ENCODE measurements around the gene MORC3.
"Not testable (repeated sequence)": the region's sequence is repeated elsewhere in the genome, so short reads cannot be mapped to it uniquely, and the experiment has no call there.

Gene MORC3

GRCh38 chr21:36386031-36386642, 66.1 kb downstream of the MORC3 start:
- DNase-seq: no peak

DNA sequence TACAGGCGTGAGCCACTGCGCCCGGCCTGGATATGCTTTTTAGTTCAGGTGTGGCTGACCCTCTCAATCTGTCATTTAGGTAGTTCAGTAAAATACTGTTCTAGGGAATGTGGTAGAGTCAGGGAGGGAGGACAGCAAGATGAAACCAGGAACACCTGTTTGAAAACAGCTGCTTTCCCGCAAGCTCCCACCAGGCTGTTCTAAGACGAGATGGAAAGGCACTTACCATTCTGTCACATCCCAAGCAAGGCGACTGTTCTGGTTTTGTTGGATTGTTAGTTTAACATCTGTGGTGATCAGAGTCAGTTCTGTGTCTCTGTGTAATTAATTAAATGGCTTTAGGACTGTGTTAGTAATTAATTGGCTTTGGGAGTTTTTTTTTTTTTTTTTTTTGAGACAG, 68.1 kb downstream of the MORC3 start:
- DNase-seq: no peak

DNA sequence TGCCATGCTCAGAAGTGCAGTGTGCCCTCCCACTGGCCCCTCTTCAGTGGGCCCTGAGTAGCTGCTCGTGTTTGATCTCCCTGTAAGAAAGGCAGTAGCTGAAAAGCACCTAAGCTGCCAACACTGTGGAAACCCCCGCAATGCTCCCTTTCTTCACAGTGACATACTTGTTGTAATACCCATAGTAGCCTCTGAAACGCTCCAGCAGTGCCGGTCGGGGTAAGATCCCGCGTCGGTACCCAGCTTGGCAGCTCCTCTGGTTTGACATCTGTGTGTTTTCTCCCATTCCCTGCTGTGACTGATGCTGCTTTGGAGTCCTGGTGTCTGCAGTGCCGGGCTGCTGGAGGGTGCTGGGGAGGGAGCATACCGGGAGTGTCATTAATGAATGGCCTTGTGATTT, 68.8 kb downstream of the MORC3 start:
- no peak for DNase-seq

- not testable (repeated sequence) for DNase-seq
These were observed 71.7 kb downstream of the MORC3 start for GRCh38 chr21:36391649-36392048.

DNA sequence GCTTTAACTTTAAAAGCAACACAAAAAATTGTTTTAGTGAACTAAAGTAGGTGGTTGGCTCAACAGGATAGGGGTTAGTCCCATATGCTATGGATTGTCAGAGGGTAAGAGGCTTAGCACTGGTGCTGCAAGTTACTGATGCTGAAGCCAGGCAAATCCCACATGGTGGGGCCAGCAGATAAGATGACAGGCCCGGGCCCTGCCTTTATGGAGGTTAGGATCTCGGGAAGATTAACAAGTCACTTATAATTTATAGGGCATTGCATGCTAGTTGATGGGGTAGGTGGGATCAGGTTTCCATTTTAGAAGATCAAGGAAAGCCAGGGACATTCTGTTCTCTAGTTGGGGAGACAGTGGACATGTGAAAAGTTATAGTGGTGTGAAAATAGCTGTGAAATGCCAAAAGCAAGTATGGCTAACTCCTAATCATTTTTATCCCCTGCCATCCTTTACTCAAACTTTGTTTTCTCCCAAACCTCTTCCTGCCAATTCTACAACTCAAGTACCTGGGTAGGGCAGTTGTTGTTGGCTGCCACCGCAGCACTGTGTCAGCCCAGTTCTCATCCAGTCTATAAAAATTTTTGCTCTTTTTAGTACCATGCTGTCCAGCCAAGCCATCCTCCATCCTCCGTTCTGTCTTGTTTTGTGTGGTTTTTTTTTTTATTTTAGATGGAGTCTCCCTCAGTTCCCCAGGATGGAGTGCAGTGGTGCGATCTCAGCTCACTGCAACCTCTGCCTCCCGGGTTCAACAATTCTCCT, 75.5 kb downstream of the MORC3 start:
- DNase-seq: no peak

GRCh38 chr21:36396325-36396724, 76.3 kb downstream of the MORC3 start:
- no peak for DNase-seq

DNA sequence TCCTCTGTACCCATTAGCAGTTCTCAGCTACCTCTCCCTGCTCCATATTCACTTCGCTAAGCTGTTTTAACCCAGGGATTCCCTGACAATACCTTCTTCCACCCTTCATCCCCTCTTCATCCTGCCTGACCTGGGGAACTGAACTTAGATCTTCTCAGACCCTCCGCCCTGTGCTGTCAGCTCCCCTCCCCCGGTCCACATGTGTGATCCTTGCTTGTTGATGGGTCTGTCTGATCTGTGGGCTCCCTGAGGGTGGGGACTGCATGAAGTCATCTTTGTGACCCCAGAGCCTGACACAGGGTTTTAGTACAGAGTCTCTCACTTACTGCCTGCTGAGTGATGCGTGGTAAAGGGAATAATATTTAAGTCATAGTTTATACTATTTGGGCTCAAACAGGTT, 77.0 kb downstream of the MORC3 start:
- no peak for DNase-seq

- no peak for DNase-seq
These were observed 77.6 kb downstream of the MORC3 start for GRCh38 chr21:36397606-36398005.

DNA sequence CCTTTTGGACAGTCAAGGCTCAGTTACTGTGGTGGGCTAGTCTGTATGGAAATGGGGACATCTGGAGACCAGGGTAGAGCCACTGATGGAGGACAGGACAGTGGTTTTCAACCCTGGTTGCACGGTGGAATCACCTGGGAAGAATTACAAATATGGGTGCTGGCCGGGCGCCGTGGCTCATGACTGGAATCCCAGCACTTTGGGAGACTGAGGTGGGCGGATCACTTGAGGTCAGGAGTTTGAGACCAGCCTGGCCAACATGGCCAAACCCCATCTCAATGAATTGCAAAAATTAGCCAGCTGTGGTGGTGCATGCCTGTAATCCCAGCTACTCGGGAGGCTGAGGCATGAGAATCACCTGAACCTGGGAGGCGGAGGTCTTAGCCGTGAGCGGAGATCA, 79.7 kb downstream of the MORC3 start:
- DNase-seq: not testable (repeated sequence)

DNA sequence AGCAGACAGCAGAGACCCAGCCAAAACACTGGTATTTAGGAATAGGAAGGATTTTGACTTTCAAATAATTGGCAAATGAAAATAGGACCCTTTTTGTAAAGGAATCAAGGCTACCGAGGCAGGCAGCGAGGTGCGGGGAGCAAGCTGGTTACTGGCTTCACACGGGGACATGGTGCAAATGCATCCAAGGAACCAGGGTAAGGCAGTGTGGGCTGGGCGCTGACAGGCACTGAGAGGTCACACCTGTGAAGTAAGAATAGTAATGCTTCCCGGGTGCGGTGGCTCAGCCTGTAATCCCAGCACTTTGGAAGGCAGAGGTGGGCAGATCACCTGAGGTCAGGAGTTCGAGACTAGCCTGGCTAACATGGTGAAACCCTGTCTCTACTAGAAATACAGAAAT, 80.7 kb downstream of the MORC3 start:
- no peak for DNase-seq

DNA sequence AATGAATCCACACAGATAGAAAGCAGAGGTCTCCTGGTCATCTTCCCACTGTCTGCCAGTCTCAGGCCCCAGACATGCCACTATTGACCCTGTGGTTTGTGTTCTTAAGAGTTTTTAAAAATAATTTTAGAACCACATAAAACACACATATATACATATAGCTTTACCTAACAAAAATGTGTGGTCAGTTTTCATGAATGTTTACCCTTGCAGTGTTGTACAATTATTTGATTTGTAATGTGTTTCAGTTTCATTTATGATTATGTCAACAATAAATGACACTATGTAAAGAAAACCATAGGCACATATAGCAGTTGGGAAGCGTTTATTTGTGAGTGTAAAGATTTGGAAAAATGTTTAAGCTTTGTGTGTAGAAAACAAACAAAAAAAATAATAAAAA, 82.3 kb downstream of the MORC3 start:
- DNase-seq: no peak

GRCh38 chr21:36403713-36404112, 83.7 kb downstream of the MORC3 start:
- no peak for DNase-seq

GRCh38 chr21:36408568-36408967, 88.6 kb downstream of the MORC3 start:
- DNase-seq: no peak

GRCh38 chr21:36411301-36411700, 91.3 kb downstream of the MORC3 start:
- no peak for DNase-seq

DNA sequence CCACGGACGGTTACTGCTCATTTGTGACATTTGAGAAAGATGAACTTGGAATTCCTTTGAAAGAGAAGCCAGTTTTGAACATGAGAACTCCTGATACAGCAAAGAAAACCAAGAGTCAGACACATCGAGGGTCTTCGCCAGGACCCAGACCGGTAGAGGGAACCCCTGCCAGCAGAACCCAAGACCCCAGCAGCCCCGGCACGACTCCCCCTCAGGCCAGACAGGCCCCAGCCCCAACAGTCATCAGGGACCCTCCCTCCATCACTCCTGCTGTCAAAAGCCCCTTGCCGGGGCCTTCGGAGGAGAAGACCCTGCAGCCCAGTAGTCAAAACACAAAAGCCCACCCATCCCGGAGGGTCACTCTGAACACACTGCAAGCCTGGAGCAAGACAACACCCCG, 92.9 kb downstream of the MORC3 start:
- DNase-seq: no peak

DNA sequence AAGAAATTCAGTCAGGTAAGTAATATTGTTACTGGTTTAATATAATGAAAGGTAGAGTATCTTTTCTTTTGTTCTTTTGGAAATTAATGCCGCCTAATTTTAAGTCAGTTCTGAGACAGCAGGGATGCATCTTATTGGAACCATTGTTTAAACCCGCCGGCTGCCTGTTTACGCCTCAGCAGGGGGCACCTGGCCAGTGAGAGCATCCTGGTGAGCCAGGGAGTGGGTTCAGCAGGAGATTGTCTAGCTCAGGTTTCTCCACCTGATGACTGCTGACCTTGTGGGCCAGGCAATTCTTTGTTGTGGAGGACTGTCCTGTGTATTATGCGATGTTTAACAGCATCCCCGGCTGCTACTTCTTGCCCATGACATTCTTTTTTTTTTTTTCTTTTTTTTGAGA, 95.4 kb downstream of the MORC3 start:
- no peak for DNase-seq

DNA sequence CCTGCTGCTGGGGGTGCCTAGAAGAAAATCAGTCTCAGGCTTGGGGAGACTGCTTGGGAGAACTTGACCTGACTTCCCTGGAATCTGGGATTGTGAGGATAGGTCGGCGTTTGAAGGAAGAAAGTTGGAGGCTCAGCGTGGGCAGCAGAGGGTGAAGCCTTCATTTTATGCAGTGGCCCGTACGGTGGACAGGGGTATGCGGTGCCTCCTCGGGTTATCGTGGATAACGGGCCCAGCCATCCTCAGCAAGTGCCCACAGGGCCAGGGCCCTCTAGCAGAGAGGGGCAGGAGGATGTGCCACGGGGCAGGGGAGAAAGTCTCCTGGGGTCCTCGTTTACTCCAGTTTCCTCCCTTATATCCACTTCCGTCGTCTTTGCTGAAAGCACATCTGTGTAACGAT, 99.2 kb downstream of the MORC3 start:
- no peak for DNase-seq

GRCh38 chr21:36419996-36420395, 100.0 kb downstream of the MORC3 start:
- peak; percentile 84 for DNase-seq

- no peak for DNase-seq
These were observed 100.8 kb downstream of the MORC3 start for GRCh38 chr21:36420571-36421339.

- no peak for DNase-seq
These were observed 102.5 kb downstream of the MORC3 start for GRCh38 chr21:36422279-36423098.

DNA sequence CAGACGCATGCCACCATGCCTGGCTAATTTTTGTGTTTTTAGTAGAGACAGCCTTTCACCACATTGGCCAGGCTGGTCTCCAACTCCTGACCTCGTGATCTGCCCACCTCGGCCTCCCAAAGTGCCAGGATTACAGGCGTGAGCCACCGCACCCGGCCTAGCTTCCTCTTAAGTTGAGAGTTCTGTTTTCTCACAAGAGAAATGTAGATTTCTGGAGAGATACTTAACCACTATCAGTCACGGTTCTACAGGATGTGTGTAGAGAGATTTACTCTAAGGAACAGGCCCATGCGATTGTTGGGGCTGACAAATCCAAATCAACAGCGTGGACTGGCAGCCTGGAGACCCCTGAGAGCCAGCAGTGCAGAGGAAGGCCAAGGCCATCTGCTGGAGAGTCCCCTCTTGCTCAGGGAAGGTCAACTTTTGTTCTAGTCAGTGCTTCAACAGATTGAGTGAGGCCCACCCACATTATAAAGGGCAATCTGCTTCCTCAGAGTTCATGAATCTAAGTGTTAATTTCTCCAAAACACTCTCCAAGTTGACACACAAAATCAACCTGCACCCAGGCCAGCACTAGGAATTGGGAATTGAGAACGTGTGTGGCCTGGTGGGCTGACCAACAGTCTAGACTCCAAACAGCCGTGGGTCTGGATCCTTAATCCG, 103.9 kb downstream of the MORC3 start:
- DNase-seq: no peak

GRCh38 chr21:36424592-36424991, 104.6 kb downstream of the MORC3 start:
- DNase-seq: no peak

DNA sequence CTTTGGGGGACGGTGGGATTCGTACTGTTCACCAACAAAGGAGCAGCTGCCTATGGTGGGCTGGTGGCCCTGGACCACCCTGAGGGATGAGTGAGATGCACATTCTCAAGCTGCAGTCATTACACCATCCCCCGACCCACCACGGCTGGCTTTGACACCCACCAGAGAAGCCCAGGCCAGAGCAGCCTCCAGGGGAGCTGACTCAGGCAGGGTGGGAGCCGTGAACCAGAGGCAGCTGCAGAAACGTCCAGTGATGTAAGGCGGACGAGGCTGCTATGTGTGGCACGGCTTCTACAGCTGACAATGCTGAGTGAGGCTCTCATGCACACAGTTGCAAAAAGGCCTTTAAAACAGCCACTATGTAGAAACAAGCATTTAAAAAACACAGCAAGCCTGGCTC, 105.3 kb downstream of the MORC3 start:
- no peak for DNase-seq
